Lung (tissue), 12 donors: ENCODE data around the gene GNL2. TPM values are rescaled to one million over a fixed set of nuclear protein-coding genes. Genes with fewer than 3 reads are reported as not detected.

ENCODE experiments used
- ATAC-seq: fragments of 200-7000 bp; cut with Tn5 transposase; one replicate; pipeline ENCODE4 v1.9.1; 2020; ENCODE audit warnings: moderate number of reproducible peaks; ENCODE audit not compliant: insufficient read depth, low FRiP score
- DNase-seq, 3 donors: peaks; one replicate each; pipeline ENCODE4 v3.0.0-alpha.2; 2013 to 2017
- H3K27ac ChIP-seq, 2 donors: one replicate each; pipeline ENCODE4 v1.5.1; 2013; ENCODE audit warnings: mild to moderate bottlenecking in 2 of 2, moderate library complexity in 2 of 2, control low read depth in 1 of 2, inconsistent platforms in 1 of 2, low read depth in 1 of 2, low read length in 1 of 2
- H3K27me3 ChIP-seq, 3 donors: one replicate each; pipeline ENCODE4 v1.5.1; 2013; ENCODE audit warnings: low read length in 2 of 3; ENCODE audit not compliant: control insufficient read depth in 3 of 3, insufficient read depth in 3 of 3
- H3K36me3 ChIP-seq, 4 donors: one replicate each; pipeline ENCODE4 v1.5.1; 2013; ENCODE audit warnings: low read length in 4 of 4, mild to moderate bottlenecking in 1 of 4, moderate library complexity in 1 of 4; ENCODE audit not compliant: control insufficient read depth in 4 of 4, insufficient read depth in 4 of 4
- H3K4me1 ChIP-seq, 5 donors: one replicate each; pipeline ENCODE4 v1.5.1; 2013; ENCODE audit warnings: low read length in 5 of 5, mild to moderate bottlenecking in 2 of 5, moderate library complexity in 1 of 5; ENCODE audit not compliant: control insufficient read depth in 5 of 5, insufficient read depth in 5 of 5
- H3K4me3 ChIP-seq: one replicate; pipeline ENCODE4 v1.5.1; 2013; ENCODE audit warnings: mild to moderate bottlenecking, control low read depth, moderate library complexity
- H3K9ac ChIP-seq, 2 donors: one replicate each; pipeline ENCODE4 v1.5.1; 2013; ENCODE audit warnings: low read length in 2 of 2, control low read depth in 1 of 2; ENCODE audit not compliant: insufficient read depth in 1 of 2
- H3K9me3 ChIP-seq, 4 donors: one replicate each; pipeline ENCODE4 v1.5.1; 2013; ENCODE audit warnings: low read length in 3 of 4, mild to moderate bottlenecking in 1 of 4, moderate library complexity in 1 of 4; ENCODE audit not compliant: control insufficient read depth in 4 of 4, insufficient read depth in 3 of 4
- WGBS, 2 donors: extraction: QIAGEN DNeasy Blood & Tissue Kit; methylation state at CpG; one replicate each; pipeline ENCODE4 v1.1.7; 2013; 5-methylcytosine and 5-hydroxymethylcytosine counted together
- polyA plus RNA-seq, 2 donors: library from polyadenylated mRNA; stranded (reverse); fragments of 200-250 nt; gene quantifications; one replicate each; pipeline ENCODE4 v1.2.1, GENCODE V29; 2013
- total RNA-seq, 2 donors: library from RNA; depleted of rRNA in 1 of 2; stranded (reverse); fragments of >200 nt in 1 of 2; gene quantifications; one replicate each; pipeline ENCODE4 v1.2.1, GENCODE V29; 2014 to 2021
- TF ChIP-seq, protein P1 (sequence below): IDR thresholded peaks from 2 replicates; pipeline ENCODE4 v1.5.1; 2012; ENCODE audit warnings: mild to moderate bottlenecking; ENCODE audit errors: control extremely low read depth, extremely low read depth
- donor health status: control.
- donor health status: control.
- donor health status: Bipolar disorder and iron deficiency.
- donor health status: healthy.
- donor health status: DM: yes; HTN: yes; CAD: no.

Gene GNL2
- total and polyA plus RNA-seq, 4 donors: 39.3 to 148 (median 44.3) TPM

DNA sequence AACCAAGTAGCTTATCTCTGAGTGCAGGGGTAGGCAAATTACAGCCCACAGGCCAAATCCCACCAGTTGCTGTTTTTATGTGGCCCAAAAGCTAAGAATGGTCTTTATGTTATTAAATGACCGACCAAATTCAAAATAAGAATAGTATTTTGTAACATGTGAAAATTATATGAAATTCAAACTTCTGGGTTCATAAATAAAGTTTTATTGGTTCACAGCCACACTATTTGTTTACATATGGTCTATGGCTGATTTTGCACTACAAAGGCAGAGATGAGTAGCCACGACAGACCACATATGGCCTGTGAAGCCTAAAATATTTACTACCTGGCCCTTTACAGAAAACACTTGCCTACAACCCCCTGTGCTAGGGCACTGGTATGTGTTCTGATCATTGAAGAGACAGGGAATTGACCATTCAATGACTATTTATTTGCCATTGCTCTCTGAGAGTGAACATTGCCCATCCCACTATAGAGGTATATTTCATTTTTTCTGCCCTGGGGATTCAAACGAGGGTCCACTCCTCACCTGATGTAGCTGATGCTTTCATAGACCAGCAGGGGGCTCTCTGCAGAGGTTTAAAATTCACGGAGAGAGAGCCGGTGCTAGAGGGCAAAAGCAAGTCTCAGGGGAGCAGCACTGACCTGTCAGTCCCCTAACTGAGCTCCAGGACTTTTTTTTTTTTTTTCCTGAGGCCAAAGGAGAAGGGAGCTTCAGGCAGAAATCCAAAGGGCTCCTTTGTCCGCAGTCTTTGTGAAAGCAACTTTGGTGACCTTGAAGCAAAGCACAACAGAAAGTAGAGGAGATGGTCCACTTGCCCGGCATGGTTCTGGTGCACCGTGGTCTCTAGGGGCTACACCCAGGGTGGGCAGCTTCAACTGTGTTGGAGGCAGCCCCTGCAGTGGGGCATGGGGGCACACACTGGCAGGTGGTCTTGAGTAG, 7.3 kb upstream of the GNL2 start:
- Histone ChIP-seq H3K36me3 (no peaks in the 10 kb centered on the region), H3K9me3 (no peaks in the 10 kb centered on the region), H3K4me3 (no peak overlapping the region), H3K9ac (no peak overlapping the region), H3K4me1 (peaks cover 0 to 11% (median 0%) of the 10 kb centered on the region in 5 donors), H3K27me3 (peaks cover 0 to 3% (median 0%) of the 10 kb centered on the region in 3 donors), H3K27ac (no peak overlapping the region)
- TF ChIP-seq, protein P1, sequence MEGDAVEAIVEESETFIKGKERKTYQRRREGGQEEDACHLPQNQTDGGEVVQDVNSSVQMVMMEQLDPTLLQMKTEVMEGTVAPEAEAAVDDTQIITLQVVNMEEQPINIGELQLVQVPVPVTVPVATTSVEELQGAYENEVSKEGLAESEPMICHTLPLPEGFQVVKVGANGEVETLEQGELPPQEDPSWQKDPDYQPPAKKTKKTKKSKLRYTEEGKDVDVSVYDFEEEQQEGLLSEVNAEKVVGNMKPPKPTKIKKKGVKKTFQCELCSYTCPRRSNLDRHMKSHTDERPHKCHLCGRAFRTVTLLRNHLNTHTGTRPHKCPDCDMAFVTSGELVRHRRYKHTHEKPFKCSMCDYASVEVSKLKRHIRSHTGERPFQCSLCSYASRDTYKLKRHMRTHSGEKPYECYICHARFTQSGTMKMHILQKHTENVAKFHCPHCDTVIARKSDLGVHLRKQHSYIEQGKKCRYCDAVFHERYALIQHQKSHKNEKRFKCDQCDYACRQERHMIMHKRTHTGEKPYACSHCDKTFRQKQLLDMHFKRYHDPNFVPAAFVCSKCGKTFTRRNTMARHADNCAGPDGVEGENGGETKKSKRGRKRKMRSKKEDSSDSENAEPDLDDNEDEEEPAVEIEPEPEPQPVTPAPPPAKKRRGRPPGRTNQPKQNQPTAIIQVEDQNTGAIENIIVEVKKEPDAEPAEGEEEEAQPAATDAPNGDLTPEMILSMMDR: peak; percentile 36
- no peak for ATAC-seq
- 39 to 46% methylated on average over 8 of the region's 8 CpGs for WGBS, 2 donors
- DNase-seq: peak in 2 of 3 donors; percentile 33 to 34

DNA sequence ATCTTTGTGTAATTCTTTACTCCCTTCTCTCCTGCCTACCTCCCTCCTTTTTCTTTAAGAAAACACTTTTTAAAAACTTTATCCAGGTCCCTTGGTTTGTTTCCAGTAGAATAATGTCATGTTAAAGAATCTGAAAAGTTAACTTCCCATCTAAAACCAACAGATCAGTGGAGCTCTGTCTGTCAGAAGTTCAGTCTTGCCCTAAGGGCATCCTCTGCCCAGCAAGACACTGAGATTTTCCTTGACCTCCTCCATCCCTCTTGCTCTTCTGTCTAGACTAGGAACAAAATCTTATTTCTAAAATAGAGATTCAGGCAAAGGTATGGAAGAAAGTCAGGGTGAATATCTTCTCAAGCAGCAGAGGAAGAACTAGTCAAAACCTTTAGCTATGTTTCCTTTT, 5.7 kb upstream of the GNL2 start:
- H3K9ac ChIP-seq: no peak overlapping the region
- H3K27me3 ChIP-seq: peaks cover 0 to 3% (median 0%) of the 10 kb centered on the region in 3 donors
- no peak overlapping the region for H3K4me3 ChIP-seq
- no peaks in the 10 kb centered on the region for H3K9me3 ChIP-seq
- TF ChIP-seq, protein P1: no peak
- DNase-seq (no peak), ATAC-seq (no peak)
- peaks cover 0 to 14% (median 0%) of the 10 kb centered on the region in 5 donors for H3K4me1 ChIP-seq
- H3K36me3 ChIP-seq: no peaks in the 10 kb centered on the region
- no peak overlapping the region for H3K27ac ChIP-seq

DNA sequence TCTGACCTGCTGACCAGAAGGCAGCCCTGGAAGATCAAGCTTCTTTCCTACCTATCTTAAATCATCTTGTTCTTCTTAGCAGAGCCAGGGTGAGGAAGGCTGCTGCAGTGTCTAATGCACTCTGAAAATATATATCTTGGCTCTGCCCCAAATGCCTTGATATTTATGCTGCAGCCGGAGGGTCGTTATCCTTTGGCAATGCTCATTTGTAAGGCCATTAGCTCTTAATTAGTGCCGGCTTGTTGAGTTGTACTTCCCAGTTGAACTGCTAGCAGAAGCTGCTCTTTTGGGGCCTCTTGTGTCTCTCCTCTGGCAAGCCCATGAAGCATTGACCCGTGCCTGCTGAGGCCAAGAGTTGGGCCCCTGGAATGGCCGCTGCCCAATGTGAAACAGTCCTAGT, 4.2 kb upstream of the GNL2 start:
- ATAC-seq: no peak
- H3K27ac ChIP-seq: no peak overlapping the region
- H3K9me3 ChIP-seq: no peaks in the 10 kb centered on the region
- H3K4me1 ChIP-seq: peaks cover 0 to 20% (median 6%) of the 10 kb centered on the region in 5 donors
- TF ChIP-seq, protein P1: no peak
- no peak overlapping the region for H3K9ac ChIP-seq
- peaks cover 0 to 3% (median 0%) of the 10 kb centered on the region in 3 donors for H3K27me3 ChIP-seq
- no peak overlapping the region for H3K4me3 ChIP-seq
- WGBS, 2 donors: 79% methylated on average over 5 of the region's 5 CpGs
- peaks cover 0 to 3% (median 0%) of the 10 kb centered on the region in 4 donors for H3K36me3 ChIP-seq
- peak; percentile 39 to 79 (median 77) for DNase-seq
